NCI-H748 (cell line): ENCODE results near the gene TRMT2A.
"Not testable (repeated sequence)": the region's sequence is repeated elsewhere in the genome, so short reads cannot be mapped to it uniquely, and the experiment has no call there.

Experiments
- DNase-seq: peaks from one replicate; lab custom pipeline; 2025; ENCODE audit not compliant: unreplicated experiment; lab: John Stamatoyannopoulos, UW

The TRMT2A gene

GRCh38 chr22:20116951-20117632 is at the start of gene TRMT2A:
TSS of gene TRMT2A (minus strand) at chr22:20117226. CDS start at chr22:20116906, 320 bp downstream.
- DNase-seq, result peak; percentile 96

- DNase-seq, result no peak
Measured at GRCh38 chr22:20166703-20167102, 49.7 kb upstream of the TRMT2A start.

- no peak for DNase-seq
Measured at GRCh38 chr22:20165913-20166312, 48.9 kb upstream of the TRMT2A start.

GRCh38 chr22:20165421-20165820 is 48.4 kb upstream of the TRMT2A start:
- no peak for DNase-seq

- no peak for DNase-seq
Measured at GRCh38 chr22:20164863-20165262, 47.8 kb upstream of the TRMT2A start.

- no peak for DNase-seq
Measured at GRCh38 chr22:20160041-20160440, 43.0 kb upstream of the TRMT2A start.

GRCh38 chr22:20159531-20159930 is 42.5 kb upstream of the TRMT2A start:
- not testable (repeated sequence) for DNase-seq

GRCh38 chr22:20159076-20159475 is 42.0 kb upstream of the TRMT2A start:
- no peak for DNase-seq

- no peak for DNase-seq
Measured at GRCh38 chr22:20158391-20159036, 41.5 kb upstream of the TRMT2A start.

GRCh38 chr22:20157430-20158183 is 40.6 kb upstream of the TRMT2A start:
- DNase-seq, result no peak

- DNase-seq, result peak; percentile 61
Measured at GRCh38 chr22:20156611-20157429, 39.8 kb upstream of the TRMT2A start.

- DNase-seq, result no peak
Measured at GRCh38 chr22:20156042-20156389, 39.0 kb upstream of the TRMT2A start.

GRCh38 chr22:20155330-20156041 is 38.5 kb upstream of the TRMT2A start:
- peak; percentile 96 for DNase-seq

- DNase-seq, result peak; percentile 44
Measured at GRCh38 chr22:20154602-20155187, 37.7 kb upstream of the TRMT2A start.

- no peak for DNase-seq
Measured at GRCh38 chr22:20153945-20154344, 36.9 kb upstream of the TRMT2A start.

GRCh38 chr22:20152464-20152890 is 35.5 kb upstream of the TRMT2A start:
- DNase-seq, result no peak

- DNase-seq, result no peak
Measured at GRCh38 chr22:20151276-20151588, 34.2 kb upstream of the TRMT2A start.

- no peak for DNase-seq
Measured at GRCh38 chr22:20150381-20151275, 33.6 kb upstream of the TRMT2A start, which contains the start of gene CCDC188. TSS of gene CCDC188 (minus strand) at chr22:20151055. CDS start at chr22:20150986, 69 bp downstream.
